Stomach smooth muscle (tissue), 2 donors: ENCODE measurements around the gene CCDC78.

Source experiments
- H3K27ac ChIP-seq: one replicate; pipeline ENCODE4 v1.7.0; 2013; ENCODE audit warnings: mild to moderate bottlenecking, low read length, inconsistent platforms
- H3K27me3 ChIP-seq, 2 donors: one replicate each; pipeline ENCODE4 v1.7.0; 2013; ENCODE audit warnings: low read length in 2 of 2; ENCODE audit not compliant: insufficient read depth in 2 of 2, control insufficient read depth in 1 of 2
- H3K36me3 ChIP-seq, 2 donors: one replicate each; pipeline ENCODE4 v1.7.0; 2013; ENCODE audit warnings: low read length in 2 of 2; ENCODE audit not compliant: control insufficient read depth in 2 of 2, insufficient read depth in 2 of 2
- H3K4me1 ChIP-seq: one replicate; pipeline ENCODE4 v1.7.0; 2013; ENCODE audit warnings: low read length; ENCODE audit not compliant: control insufficient read depth, insufficient read depth
- H3K4me3 ChIP-seq, 2 donors: one replicate each; pipeline ENCODE4 v1.7.0; 2013; ENCODE audit warnings: low read length in 2 of 2
- H3K9ac ChIP-seq, 2 donors: one replicate each; pipeline ENCODE4 v1.7.0; 2013; ENCODE audit warnings: low read length in 2 of 2, mild to moderate bottlenecking in 1 of 2
- H3K9me3 ChIP-seq, 2 donors: one replicate each; pipeline ENCODE4 v1.7.0; 2013; ENCODE audit warnings: low read length in 2 of 2; ENCODE audit not compliant: control insufficient read depth in 2 of 2
- donor health status: healthy.
- donor health status: Pancreatic carcinoma.

The CCDC78 gene

GRCh38 chr16:728890-729744, 2.9 kb upstream of the CCDC78 start:
- Histone ChIP-seq H3K9ac (no peak overlapping the region), H3K27ac (no peak overlapping the region)

GRCh38 chr16:728131-728889, 2.1 kb upstream of the CCDC78 start:
- Histone ChIP-seq H3K9ac (no peak overlapping the region), H3K27ac (no peak overlapping the region), H3K4me3 (peak overlapping the region in 1 of 2 donors; percentile 52), H3K36me3 (peaks cover 0 to 7% of the 10 kb centered on the region in 2 donors), H3K4me1 (peaks cover 22% of the 10 kb centered on the region), H3K9me3 (no peaks in the 10 kb centered on the region), H3K27me3 (peaks cover 22 to 26% of the 10 kb centered on the region in 2 donors)

More at GRCh38 chr16:728890-729744, 2.9 kb upstream of the CCDC78 start:
- Histone ChIP-seq H3K27me3 (peaks cover 22 to 26% of the 10 kb centered on the region in 2 donors), H3K4me1 (peaks cover 22% of the 10 kb centered on the region), H3K9me3 (no peaks in the 10 kb centered on the region), H3K36me3 (peaks cover 0 to 13% of the 10 kb centered on the region in 2 donors), H3K4me3 (no peak overlapping the region)

- H3K27me3 ChIP-seq, result peaks cover 22 to 26% of the 10 kb centered on the region in 2 donors
- H3K4me3 ChIP-seq, result peak overlapping the region; percentile 19 to 69
- H3K9me3 ChIP-seq, result no peaks in the 10 kb centered on the region
- H3K36me3 ChIP-seq, result peaks cover 0 to 2% of the 10 kb centered on the region in 2 donors
- H3K4me1 ChIP-seq, result peaks cover 22% of the 10 kb centered on the region
- H3K27ac ChIP-seq, result no peak overlapping the region
- no peak overlapping the region for H3K9ac ChIP-seq
Measured at GRCh38 chr16:727291-727977, 1.2 kb upstream of the CCDC78 start.

GRCh38 chr16:726188-726437, 130 bp downstream of the CCDC78 start:
- Histone ChIP-seq H3K9me3 (no peaks in the 10 kb centered on the region), H3K27me3 (peaks cover 22 to 26% of the 10 kb centered on the region in 2 donors), H3K4me3 (no peak overlapping the region), H3K9ac (no peak overlapping the region), H3K4me1 (peaks cover 34% of the 10 kb centered on the region), H3K36me3 (no peaks in the 10 kb centered on the region), H3K27ac (no peak overlapping the region)

- Histone ChIP-seq H3K4me1 (peaks cover 38% of the 10 kb centered on the region), H3K27ac (no peak overlapping the region), H3K27me3 (peaks cover 22 to 26% of the 10 kb centered on the region in 2 donors)
Measured at GRCh38 chr16:725463-726187, 618 bp downstream of the CCDC78 start.

GRCh38 chr16:725041-725376, 1.2 kb downstream of the CCDC78 start:
- peaks cover 22 to 26% of the 10 kb centered on the region in 2 donors for H3K27me3 ChIP-seq
- H3K4me1 ChIP-seq, result peaks cover 44% of the 10 kb centered on the region
- no peak overlapping the region for H3K4me3 ChIP-seq

More at GRCh38 chr16:725463-726187, 618 bp downstream of the CCDC78 start:
- H3K9me3 ChIP-seq, result no peaks in the 10 kb centered on the region
- no peaks in the 10 kb centered on the region for H3K36me3 ChIP-seq
- H3K4me3 ChIP-seq, result no peak overlapping the region
- no peak overlapping the region for H3K9ac ChIP-seq

GRCh38 chr16:724188-725040, 1.8 kb downstream of the CCDC78 start:
- Histone ChIP-seq H3K27me3 (peaks cover 22 to 26% of the 10 kb centered on the region in 2 donors), H3K4me3 (no peak overlapping the region), H3K36me3 (no peaks in the 10 kb centered on the region), H3K9me3 (no peaks in the 10 kb centered on the region), H3K4me1 (peaks cover 50% of the 10 kb centered on the region), H3K27ac (no peak overlapping the region), H3K9ac (no peak overlapping the region)

More at GRCh38 chr16:725041-725376, 1.2 kb downstream of the CCDC78 start:
- Histone ChIP-seq H3K27ac (no peak overlapping the region), H3K9ac (no peak overlapping the region), H3K36me3 (no peaks in the 10 kb centered on the region), H3K9me3 (no peaks in the 10 kb centered on the region)

GRCh38 chr16:723695-724094, 2.5 kb downstream of the CCDC78 start:
- Histone ChIP-seq H3K9ac (no peak overlapping the region), H3K9me3 (no peaks in the 10 kb centered on the region), H3K4me1 (peaks cover 55% of the 10 kb centered on the region), H3K27me3 (peaks cover 22 to 26% of the 10 kb centered on the region in 2 donors), H3K4me3 (no peak overlapping the region), H3K36me3 (no peaks in the 10 kb centered on the region), H3K27ac (no peak overlapping the region)

- Histone ChIP-seq H3K9me3 (no peaks in the 10 kb centered on the region), H3K4me1 (peaks cover 51% of the 10 kb centered on the region), H3K4me3 (no peak overlapping the region), H3K27me3 (peaks cover 20 to 26% of the 10 kb centered on the region in 2 donors), H3K9ac (no peak overlapping the region), H3K27ac (no peak overlapping the region), H3K36me3 (no peaks in the 10 kb centered on the region)
Measured at GRCh38 chr16:722835-723633, 3.2 kb downstream of the CCDC78 start.
